CD1c-positive myeloid dendritic cell (primary cell): Measurements from ENCODE around the gene SATB1.
A peak's percentile ranks its signal among the peaks of the same experiment; 100 is the strongest.

Source experiments
- DNase-seq: peaks from one replicate; pipeline ENCODE4 v3.0.0-alpha.2; 2016; ENCODE audit errors: extremely low spot score

Gene SATB1

DNA sequence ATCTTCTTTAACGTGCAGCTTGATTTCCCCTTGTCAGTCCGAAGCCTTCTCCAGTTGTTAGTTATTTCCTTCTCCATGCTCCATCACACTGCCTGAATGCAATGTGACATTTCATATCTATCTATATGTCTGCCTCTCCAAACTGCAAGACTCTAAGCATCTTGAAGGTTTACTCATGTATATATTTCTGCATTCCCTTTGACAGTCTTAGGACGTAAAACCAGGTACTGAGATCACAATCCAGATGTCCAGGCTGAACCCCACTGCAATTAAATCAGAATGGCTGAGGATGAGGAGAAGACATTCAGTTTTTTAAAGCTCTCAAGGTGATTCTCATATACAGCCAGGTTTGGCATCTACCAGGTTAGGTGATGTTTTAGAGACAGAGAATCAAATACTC, 6.1 kb upstream of the SATB1 start:
- no peak for DNase-seq

DNA sequence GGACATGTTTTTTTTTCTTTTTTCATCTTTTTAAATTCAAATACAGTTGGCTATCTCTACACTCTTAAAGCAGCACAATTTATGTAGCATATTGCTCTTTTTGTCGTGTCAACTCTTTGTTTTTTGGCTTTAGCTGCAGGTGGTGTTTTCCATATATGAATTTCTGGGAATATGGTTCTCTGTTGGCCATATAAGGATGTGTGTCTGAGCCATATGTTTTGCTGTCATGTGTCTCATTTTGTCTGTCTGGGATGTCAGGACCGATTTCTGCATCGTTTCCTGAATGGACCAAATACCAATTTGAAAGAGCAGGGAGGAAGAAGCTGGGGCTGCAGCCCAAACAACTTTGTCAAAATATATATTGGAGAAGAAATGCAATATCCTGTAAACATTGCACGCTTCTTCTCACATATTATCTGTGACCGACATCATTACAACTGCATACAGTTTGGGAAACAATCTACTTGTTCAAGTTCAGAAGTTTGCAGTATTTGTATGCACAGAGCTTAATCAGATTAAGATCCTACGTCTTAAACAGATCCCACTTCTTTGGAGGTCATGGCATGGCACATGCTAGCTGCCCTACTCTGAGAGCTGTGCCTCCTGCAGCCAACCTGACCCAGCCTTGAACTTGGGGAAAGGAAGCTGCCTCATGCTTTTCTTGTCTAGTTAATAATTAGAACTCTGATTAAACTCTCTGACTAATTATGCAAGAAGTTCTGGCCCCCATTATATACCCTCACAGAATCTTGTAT, 4.0 kb upstream of the SATB1 start:
- DNase-seq, result no peak

DNA sequence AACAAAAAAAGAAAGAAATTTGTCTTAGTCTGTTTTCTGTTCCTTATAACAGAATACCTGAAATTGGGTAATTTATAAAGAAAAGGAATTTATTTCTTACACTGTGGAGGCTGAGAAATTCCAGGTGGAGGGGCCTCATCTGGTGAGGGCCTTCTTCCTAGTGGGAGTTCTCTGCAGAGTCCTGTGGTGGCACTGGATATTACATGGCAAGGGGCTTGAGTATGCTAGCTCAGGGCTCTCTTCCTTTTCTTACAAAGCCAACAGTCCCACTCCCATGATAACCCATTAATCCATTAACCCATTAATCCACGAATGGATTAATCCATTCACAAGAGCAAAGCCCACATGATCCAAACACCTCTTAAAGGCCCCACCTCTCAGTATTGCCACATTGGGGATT, 2.9 kb upstream of the SATB1 start:
- no peak for DNase-seq

DNA sequence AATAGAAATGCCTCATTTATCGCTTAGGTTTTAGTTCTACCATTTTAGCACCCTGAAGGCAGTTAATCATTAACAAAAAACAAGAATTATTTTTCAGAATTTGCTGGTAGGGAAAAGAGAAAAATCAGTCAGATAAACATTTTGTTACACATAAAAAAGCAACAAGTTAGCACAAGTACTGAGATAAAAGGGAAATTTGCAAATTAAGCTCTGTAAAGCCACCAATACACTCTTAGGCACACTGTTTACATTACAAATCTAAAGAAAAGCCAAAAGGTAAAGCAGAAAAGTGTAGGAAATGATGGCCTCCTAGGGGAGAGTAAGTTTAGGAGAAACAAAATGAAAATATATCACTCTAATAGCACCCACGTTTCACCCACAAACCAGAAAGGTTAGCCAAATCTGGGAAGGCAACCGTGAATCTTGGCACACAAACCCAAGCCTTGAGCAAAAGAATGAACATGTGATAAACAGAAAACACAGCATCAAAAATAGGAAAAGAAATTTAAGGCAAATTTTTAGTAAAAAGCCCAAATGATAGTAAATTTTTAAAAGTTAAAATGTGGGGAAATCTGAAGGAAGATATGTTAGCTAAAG, 1.6 kb upstream of the SATB1 start:
- DNase-seq, result no peak

DNA sequence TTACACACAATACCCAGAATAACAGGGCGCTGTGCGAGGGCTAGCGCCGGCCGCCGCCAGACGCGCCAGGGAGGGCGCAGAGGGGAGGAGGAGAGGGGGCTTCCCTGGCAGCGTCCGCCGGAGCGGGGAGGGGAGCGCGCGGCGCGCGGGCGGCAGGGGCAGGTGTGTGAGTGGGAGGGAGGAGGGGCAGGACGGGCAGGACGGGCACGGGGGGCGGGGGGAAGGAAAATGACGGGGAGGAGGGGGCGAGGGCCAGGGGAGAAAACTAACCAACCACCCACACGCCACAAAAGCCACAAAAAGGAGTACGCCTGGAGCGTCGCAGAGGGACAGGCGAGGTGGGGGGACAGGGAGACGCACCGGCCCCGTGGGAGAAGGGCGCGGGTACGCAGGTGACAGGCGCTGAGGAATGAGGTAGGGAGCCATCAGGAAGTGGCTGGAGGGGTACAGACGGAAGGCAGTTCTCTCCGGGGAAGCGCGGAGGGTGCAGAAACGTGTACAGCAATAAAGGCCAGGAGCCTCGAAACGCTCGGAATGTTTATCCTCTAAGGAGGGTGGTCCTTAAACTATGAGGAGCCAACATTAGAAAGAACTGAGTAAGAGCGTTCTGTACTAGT, 610 bp upstream of the SATB1 start:
- DNase-seq, result peak; percentile 17

DNA sequence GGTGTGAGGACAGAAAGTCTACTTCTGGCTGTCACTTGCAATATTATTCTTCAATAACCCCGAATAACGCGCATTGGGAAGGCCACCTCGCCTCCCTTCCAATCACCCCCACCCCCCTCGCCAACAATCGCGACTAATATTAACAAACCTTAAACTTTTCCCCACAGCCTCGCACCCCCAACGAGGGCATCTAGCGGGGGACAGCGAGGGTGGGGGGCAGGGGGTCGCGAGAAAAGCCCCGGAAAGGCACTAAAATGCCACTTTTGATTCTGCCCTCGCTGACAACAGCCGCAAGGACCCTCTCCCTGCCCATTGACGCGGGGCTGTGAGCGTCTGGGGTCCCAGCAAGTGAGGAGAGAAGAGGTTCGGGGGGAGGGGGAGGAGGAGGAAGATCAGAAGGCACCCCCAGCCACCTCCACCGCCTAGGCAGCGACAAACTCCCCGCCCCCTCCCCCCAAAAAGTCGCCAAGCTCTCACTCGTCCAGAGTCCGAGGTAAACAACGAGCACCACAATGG, 868 bp downstream of the SATB1 start:
- no peak for DNase-seq

DNA sequence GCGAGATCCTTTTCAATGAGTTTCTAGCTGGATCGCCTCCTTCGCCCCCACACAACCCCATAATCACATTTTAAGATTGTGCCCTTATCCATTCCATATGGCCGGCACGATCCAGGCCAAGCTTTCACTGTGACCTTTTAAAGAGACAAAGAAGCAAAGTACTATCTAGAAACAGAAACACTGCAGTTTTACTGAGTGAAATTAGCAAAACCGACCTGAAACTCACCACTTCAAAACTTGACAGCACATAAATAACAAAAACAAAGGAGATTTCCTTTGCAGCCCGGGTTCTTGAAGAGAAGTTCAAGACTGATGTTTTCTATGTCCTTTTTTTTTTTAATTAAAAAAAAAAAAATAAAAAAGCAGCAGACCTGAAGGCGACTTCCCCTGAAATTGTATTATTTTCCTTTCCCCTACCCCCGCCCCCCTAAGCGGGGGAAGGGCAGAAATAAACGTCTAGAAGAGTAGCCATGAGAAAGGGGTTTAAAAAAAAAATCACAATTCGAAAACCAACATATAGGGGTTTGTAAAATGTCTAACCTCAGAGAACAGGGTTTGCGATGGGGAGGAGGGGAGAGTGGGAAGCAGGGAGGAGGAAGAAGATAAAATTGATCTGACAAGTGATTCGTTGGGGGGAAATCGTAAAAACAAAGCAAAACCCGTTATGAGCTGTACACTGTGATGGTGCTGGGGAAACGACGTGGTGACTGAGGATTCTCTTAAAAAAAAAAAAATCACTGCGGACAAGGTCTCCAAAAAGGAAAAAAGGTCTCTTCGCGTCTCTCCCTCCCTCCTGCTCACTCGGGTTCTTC, 1.5 kb downstream of the SATB1 start:
- DNase-seq, result peak; percentile 42

DNA sequence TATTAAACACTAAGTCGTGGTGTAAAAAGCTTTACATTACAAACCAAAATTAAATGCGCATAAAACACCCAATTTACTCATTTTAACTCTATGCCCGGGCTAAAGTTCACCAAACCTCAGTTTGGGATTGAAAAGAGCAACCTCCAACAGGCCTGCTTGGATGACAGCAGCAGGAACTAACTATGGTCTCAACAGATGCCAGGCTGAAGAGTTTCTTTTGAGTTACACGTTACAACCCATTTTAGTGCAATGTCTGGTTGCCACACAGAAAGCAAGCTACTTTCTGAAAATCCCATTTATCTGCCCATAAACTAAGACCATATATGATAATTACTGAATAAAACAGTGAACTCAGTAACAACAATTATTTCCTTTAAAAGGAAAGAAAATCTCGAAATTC, 2.2 kb downstream of the SATB1 start:
- DNase-seq, result no peak

DNA sequence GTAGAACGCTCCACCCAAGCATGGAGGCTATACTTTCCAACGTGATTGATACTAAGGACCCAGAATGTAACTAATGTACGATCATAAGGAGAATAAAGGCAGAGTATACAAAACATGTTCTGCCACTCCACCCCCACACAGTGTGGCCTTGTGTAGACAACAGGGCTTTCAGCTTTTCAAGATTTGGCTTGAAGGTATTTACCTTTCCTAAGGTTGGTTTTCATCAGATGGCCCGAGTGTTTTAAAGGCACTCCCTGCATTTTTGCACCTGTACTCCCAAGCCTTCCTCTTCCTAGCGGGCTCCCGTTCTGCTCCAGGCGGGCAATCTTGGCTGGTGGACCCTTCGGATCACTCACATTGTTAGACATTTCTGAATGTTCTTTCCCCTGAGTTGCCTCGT, 4.6 kb downstream of the SATB1 start:
- DNase-seq, result no peak

DNA sequence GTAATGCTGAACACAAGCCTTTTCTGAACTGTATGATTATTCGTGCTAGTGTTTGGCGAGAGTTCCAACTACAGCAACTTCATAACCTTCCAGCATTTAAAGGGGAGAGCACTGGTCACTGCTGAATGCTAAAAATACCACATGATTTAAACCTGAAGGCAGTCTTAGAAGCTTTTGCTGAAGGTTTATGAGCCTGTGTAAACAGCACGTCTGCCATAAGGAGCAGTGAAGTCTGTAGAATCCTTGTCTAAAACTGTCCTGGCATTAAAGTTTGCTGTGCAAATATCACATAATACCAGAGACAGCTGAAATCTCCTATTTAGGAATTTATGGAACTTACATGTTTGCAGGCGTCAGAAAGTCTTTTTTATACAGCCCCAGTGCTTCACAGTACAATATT, 5.9 kb downstream of the SATB1 start:
- no peak for DNase-seq

DNA sequence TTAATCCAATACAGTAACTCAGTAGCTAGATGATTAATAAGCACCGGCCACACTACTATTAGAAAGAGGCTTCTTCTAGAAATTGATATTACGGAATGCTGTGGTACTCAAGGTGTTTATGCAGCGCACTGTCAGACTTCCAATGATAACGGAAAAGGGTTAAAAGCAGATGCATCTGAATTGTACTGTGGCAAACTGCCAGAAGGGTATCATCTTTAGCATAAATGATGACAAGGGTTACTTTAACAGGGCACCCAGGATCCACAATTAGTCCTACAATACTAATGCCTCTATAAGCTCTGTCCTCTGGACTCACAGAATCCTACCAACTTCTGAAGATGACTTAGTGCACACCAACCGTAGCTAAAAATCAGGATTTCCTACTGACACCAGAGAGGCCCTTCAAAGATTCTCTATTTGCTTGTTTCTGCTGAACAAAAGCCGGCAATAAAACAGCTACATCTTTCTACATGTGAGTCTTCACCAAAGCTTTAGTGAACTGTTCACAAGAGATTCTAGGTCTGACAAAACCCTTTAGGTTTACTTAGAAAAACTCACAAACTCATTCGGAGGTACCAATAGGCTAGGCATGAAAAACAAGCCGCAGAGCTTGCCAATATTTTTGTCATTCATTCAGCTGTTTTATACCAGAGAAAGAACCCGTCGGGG, 7.1 kb downstream of the SATB1 start:
- no peak for DNase-seq

DNA sequence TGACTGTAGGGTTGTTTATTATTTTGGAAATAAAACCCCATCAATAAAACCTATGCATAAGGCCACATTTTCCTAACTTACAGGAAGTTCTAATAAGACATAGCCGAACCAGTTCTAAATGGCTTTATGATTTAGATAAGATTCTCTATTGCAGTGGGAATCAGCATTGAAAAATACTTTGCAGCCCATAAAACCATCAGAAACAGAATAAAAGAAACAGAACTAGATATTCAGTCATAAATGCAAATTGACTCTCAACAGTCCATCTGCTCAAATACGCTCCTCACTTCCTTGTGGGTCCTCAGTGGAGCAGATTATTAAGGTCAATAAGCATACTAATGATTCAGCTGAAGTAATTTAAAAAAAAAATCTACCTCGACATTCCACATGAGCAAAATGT, 8.8 kb downstream of the SATB1 start:
- DNase-seq, result no peak

DNA sequence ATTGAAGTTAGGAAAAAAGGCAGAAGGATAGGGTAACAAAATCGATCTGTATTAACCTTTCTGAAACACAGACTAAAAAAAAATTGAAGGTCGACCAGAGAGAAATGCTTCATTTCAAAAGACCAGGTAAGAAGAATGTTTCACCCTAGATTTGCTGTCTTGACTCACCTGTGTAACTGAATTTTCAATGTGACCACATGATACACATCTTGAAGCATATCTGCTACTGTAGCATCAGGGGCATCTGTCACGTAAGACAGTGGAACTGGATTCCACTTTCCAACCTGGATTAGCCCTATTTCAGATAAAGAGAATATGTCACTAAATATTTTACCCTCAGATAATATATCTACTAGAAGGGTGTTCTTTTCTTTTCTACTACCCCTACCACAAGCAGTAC, 9.3 kb downstream of the SATB1 start:
- DNase-seq, result no peak

DNA sequence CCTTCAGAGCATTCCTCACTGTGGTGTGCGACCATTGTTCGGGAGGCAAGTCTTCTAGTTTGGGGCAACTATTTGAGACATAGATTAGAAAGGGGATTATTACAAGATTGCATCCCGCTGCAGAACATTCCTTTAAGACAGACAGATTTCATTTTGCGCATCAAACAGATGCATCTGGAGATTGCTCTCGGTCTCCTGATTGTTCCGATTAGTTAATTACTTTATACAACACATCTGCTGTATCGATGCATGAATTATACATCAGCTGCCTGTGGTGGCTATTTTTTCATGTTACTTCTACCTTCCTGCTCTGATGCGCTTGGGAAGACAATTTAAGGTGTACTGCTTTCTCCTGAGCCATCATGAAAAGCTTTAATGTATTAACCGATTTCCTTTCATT, 10.0 kb downstream of the SATB1 start:
- DNase-seq, result no peak

DNA sequence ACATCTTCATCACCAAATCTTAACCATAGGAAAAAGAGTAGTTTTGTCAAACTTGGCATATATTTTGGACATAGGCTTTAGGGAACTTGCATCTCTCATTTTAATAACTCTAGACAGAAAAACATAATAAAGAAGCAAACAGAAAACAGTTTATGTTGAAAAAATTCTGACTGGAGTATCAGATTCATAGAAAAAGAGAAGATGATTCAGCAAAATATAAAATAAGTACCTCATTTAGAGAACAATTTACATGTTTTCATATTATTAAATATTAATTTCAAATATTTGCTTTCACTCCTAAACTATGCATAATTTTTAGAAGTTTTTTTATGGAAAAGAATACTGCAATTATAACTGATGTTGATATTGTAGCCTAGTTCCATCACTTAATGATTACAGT, 12.5 kb downstream of the SATB1 start:
- no peak for DNase-seq

DNA sequence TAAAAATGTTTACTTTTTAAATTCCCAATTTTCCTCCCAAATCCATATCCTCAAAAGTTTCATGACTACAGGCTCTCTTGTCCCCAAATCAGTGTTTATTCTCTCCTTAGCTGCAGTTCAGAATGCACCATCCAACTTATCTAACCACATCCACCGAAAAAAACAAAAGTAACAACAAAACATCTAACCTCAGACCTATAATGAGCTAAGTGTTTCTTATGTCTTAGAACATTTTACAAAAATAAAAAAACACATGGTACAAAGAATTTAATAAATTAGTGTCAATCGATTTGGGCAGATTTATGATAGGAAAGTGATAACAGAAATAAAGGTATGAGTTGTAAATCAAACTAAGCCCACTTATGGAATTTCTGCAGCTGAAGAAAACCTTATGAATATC, 13.6 kb downstream of the SATB1 start:
- no peak for DNase-seq

DNA sequence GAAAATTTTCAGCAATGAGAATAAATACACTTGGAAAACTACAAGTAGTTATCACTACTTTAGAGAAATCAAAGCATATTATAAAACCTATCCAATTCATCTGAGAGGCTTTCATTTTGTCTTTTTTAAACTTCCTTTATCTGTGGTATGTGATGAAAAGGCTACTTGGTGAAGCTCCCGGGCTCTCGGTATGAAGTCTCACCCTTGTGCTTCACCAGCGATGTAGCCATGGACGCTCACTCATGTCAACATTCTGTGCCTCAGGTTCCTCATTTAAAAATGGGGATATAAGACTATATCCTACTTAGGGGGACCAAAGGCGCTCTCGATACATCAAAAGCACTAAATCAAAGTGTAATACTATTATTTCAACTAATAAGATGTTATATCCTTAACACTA, 14.9 kb downstream of the SATB1 start:
- DNase-seq, result no peak

DNA sequence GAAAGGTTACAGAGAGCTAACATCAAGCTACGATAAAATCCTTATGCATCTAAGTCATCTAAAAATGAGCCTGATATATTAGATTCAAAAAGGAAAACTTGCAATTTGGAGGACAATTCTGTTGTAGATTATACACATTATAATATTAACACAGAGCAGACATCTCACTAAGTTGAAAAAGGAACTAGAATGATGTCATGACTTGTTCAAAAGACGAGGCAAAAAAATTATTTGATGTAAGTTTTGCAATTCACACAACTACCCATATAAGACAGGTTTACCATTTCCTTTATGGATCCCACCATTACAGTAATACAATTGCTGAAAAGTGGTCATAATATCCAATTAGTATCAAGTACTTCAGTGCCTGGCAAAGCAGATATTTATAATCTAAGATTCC, 15.9 kb downstream of the SATB1 start:
- DNase-seq, result no peak

DNA sequence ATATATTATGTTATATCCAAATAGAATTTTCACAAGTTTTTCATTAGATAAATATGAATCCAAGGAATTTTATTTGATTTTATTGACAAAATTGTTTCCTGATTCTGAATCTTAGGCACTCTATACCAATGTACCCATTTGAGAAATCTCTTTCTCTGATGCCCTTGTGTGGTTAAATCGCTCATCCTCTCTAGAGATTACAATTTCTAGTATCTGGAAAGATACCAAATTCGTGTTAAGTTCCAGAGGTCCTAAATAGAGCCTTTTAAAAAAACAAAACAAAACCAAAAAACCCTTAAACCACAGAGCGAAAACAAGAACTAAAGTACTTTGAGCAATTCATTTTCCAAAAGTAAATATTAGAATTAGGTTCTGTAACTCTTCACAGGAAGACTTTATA, 20.0 kb downstream of the SATB1 start:
- DNase-seq, result no peak

DNA sequence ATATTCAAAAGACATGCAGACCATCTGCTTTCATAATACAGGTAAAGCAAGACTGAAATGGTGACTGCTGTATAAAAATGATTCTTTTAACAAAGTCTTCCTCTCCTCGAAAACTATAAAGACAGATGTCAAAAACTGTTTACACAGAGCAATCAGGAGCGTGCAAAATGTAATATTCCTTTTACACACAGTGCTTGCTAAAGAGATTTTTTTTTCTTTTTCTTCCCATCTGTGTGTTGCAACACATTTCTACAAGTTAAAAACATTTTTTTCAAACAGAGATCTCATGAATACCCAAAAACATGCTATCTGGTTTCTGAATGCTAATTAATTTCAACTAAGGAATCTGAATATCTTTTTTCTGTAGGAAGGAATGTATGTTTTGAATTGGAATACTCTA, 22.1 kb downstream of the SATB1 start:
- DNase-seq, result no peak

DNA sequence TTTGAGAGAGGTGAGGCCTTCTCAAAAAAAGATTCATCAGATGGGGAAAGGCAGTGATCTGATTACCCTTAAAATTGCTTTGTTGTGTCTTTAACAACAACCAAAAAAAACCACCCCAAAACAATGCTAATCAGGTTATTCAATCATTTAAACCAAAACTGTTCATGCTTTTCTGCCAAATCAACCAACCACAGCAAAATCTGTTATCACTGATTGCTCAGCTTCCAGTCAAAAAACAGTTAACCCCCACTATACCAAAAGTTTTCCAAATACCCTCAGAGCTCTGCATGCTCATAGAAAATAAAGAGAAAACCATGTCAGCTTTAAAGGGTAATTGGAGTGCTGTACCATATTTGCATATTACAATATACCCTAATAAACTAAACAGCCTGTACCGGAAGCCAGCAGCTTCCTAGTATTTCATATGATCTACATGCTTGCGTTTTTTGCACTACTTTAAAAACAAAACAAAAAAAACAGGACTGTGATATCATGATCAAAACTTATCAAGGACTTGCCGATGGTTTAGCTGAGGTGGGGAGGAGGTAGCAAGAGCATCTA, 22.8 kb downstream of the SATB1 start:
- no peak for DNase-seq
